ENCODE measurements around the gene ACOT8. TPM values are rescaled to one million over a fixed set of nuclear protein-coding genes. Genes with fewer than 3 reads are reported as not detected.
A peak's percentile ranks its signal among the peaks of the same experiment; 100 is the strongest.

ACOT8 gene
- total and polyA plus RNA-seq, 3 experiments from 2014 or later: 27.1 to 41.0 (median 27.3) TPM

- Mint-ChIP-seq H3K36me3 (peaks cover 3 to 73% (median 7%) of the 10 kb centered on the region in 3 donors), H3K4me3 (no peak overlapping the region), H3K9me3 (no peaks in the 10 kb centered on the region), H3K27me3 (no peaks in the 10 kb centered on the region), H3K4me1 (peaks cover 2 to 15% (median 9%) of the 10 kb centered on the region in 3 donors), H3K27ac (no peak overlapping the region)
- H3K27me3 ChIP-seq (ENCODE audit: insufficient read depth, low read length, poor library complexity, severe bottlenecking): no peaks in the 10 kb centered on the region
- POLR2A ChIA-PET: no interaction called here
- H3K4me1 ChIP-seq (ENCODE audit: insufficient read depth, low read length): no peaks in the 10 kb centered on the region
- H3K4me3 ChIP-seq (ENCODE audit: low read length): no peak overlapping the region
- H3K36me3 ChIP-seq (ENCODE audit: insufficient read depth, low read length): peaks cover 37% of the 10 kb centered on the region
- DNase-seq: no peak
- no peak overlapping the region for H3K27ac ChIP-seq (ENCODE audit: low read depth, low read length)
- H3K9me3 ChIP-seq (ENCODE audit: low read length): no peaks in the 10 kb centered on the region
- CTCF ChIA-PET: no interaction called here
These were observed 11.7 kb downstream of the ACOT8 start for GRCh38 chr20:45845452-45845851.

GRCh38 chr20:45843506-45843905 is 13.7 kb downstream of the ACOT8 start:
- no peaks in the 10 kb centered on the region for H3K4me1 ChIP-seq (ENCODE audit: insufficient read depth, low read length)
- H3K4me3 ChIP-seq (ENCODE audit: low read length): no peak overlapping the region
- CTCF ChIA-PET: interaction anchor here (1.4 kb wide), 1 partner anchor 9 kb away, joined by 3 read pairs; no protein-coding TSS in a partner anchor
- Mint-ChIP-seq H3K4me1 (peaks cover 0 to 9% (median 6%) of the 10 kb centered on the region in 3 donors), H3K36me3 (peaks cover 0 to 69% (median 4%) of the 10 kb centered on the region in 3 donors), H3K27me3 (no peaks in the 10 kb centered on the region), H3K4me3 (no peak overlapping the region), H3K9me3 (no peaks in the 10 kb centered on the region), H3K27ac (peak overlapping the region in 4 of 8 donors; percentile 21 to 71 (median 51))
- no peak overlapping the region for H3K27ac ChIP-seq (ENCODE audit: low read depth, low read length)
- H3K9me3 ChIP-seq (ENCODE audit: low read length): no peaks in the 10 kb centered on the region
- POLR2A ChIA-PET: no interaction called here
- H3K27me3 ChIP-seq (ENCODE audit: insufficient read depth, low read length, poor library complexity, severe bottlenecking): no peaks in the 10 kb centered on the region
- peaks cover 36% of the 10 kb centered on the region for H3K36me3 ChIP-seq (ENCODE audit: insufficient read depth, low read length)
- DNase-seq: no peak

GRCh38 chr20:45842169-45842812 is 14.9 kb downstream of the ACOT8 start:
- Mint-ChIP-seq H3K9me3 (no peaks in the 10 kb centered on the region), H3K4me3 (no peak overlapping the region), H3K27me3 (no peaks in the 10 kb centered on the region), H3K27ac (peak overlapping the region in 5 of 8 donors; percentile 17 to 72 (median 64)), H3K36me3 (peaks cover 0 to 61% (median 4%) of the 10 kb centered on the region in 3 donors), H3K4me1 (peaks cover 0 to 9% (median 5%) of the 10 kb centered on the region in 3 donors)
- H3K4me3 ChIP-seq (ENCODE audit: low read length): no peak overlapping the region
- POLR2A ChIA-PET: no interaction called here
- H3K27me3 ChIP-seq (ENCODE audit: insufficient read depth, low read length, poor library complexity, severe bottlenecking): no peaks in the 10 kb centered on the region
- H3K36me3 ChIP-seq (ENCODE audit: insufficient read depth, low read length): peaks cover 34% of the 10 kb centered on the region
- H3K9me3 ChIP-seq (ENCODE audit: low read length): no peaks in the 10 kb centered on the region
- CTCF ChIA-PET: interaction anchor here (1.0 kb wide), 1 partner anchor 73 kb away, joined by 3 read pairs; no protein-coding TSS in a partner anchor
- no peak for DNase-seq
- H3K4me1 ChIP-seq (ENCODE audit: insufficient read depth, low read length): no peaks in the 10 kb centered on the region
- no peak overlapping the region for H3K27ac ChIP-seq (ENCODE audit: low read depth, low read length)

- DNase-seq: no peak
- H3K4me1 ChIP-seq (ENCODE audit: insufficient read depth, low read length): no peaks in the 10 kb centered on the region
- CTCF ChIA-PET: interaction anchor here (1.0 kb wide), 2 partner anchors 13 to 72 kb away, joined by 3 read pairs; no protein-coding TSS in a partner anchor
- peaks cover 0 to 9% (median 5%) of the 10 kb centered on the region in 3 donors for H3K4me1 Mint-ChIP-seq
- H3K36me3 Mint-ChIP-seq: peaks cover 0 to 56% (median 4%) of the 10 kb centered on the region in 3 donors
- no peaks in the 10 kb centered on the region for H3K9me3 Mint-ChIP-seq
- no peak overlapping the region for H3K4me3 ChIP-seq (ENCODE audit: low read length)
- H3K27me3 Mint-ChIP-seq: no peaks in the 10 kb centered on the region
- peaks cover 32% of the 10 kb centered on the region for H3K36me3 ChIP-seq (ENCODE audit: insufficient read depth, low read length)
- H3K27ac Mint-ChIP-seq: no peak overlapping the region
- POLR2A ChIA-PET: no interaction called here
- no peaks in the 10 kb centered on the region for H3K9me3 ChIP-seq (ENCODE audit: low read length)
- H3K27ac ChIP-seq (ENCODE audit: low read depth, low read length): no peak overlapping the region
- H3K27me3 ChIP-seq (ENCODE audit: insufficient read depth, low read length, poor library complexity, severe bottlenecking): no peaks in the 10 kb centered on the region
- H3K4me3 Mint-ChIP-seq: no peak overlapping the region
These were observed 15.6 kb downstream of the ACOT8 start for GRCh38 chr20:45841407-45842129.

- POLR2A ChIA-PET: no interaction called here
- no peaks in the 10 kb centered on the region for H3K4me1 ChIP-seq (ENCODE audit: insufficient read depth, low read length)
- no peaks in the 10 kb centered on the region for H3K27me3 Mint-ChIP-seq
These were observed 16.4 kb downstream of the ACOT8 start for GRCh38 chr20:45840700-45841198.

GRCh38 chr20:45836841-45837240 is 20.4 kb downstream of the ACOT8 start:
- Mint-ChIP-seq H3K4me3 (peak overlapping the region in 1 of 7 donors; percentile 46), H3K27me3 (no peaks in the 10 kb centered on the region), H3K9me3 (no peaks in the 10 kb centered on the region), H3K27ac (peak overlapping the region in 2 of 8 donors; percentile 6 to 18), H3K4me1 (peaks cover 9 to 20% (median 17%) of the 10 kb centered on the region in 3 donors), H3K36me3 (peaks cover 0 to 13% (median 1%) of the 10 kb centered on the region in 3 donors)
- no peak for DNase-seq
- CTCF ChIA-PET: interaction anchor here (0.9 kb wide), 1 partner anchor 13 kb away, joined by 3 read pairs; no protein-coding TSS in a partner anchor
- POLR2A ChIA-PET: interaction anchor here (0.7 kb wide), 1 partner anchor 132 kb away, joined by 3 read pairs; no protein-coding TSS in a partner anchor
- Histone ChIP-seq H3K36me3 (ENCODE audit: insufficient read depth, low read length) (no peaks in the 10 kb centered on the region), H3K27me3 (ENCODE audit: insufficient read depth, low read length, poor library complexity, severe bottlenecking) (no peaks in the 10 kb centered on the region), H3K4me1 (ENCODE audit: insufficient read depth, low read length) (no peaks in the 10 kb centered on the region), H3K27ac (ENCODE audit: low read depth, low read length) (no peak overlapping the region), H3K4me3 (ENCODE audit: low read length) (no peak overlapping the region), H3K9me3 (ENCODE audit: low read length) (no peaks in the 10 kb centered on the region)

More at GRCh38 chr20:45840700-45841198, 16.4 kb downstream of the ACOT8 start:
- no peak for DNase-seq
- Mint-ChIP-seq H3K4me3 (no peak overlapping the region), H3K27ac (no peak overlapping the region), H3K9me3 (no peaks in the 10 kb centered on the region), H3K4me1 (peaks cover 0 to 9% (median 5%) of the 10 kb centered on the region in 3 donors), H3K36me3 (peaks cover 0 to 47% (median 4%) of the 10 kb centered on the region in 3 donors)
- no peak overlapping the region for H3K27ac ChIP-seq (ENCODE audit: low read depth, low read length)
- CTCF ChIA-PET: interaction anchor here (1.0 to 1.5 kb wide), 2 partner anchors 12 to 129 kb away, joined by 3 to 5 read pairs; no protein-coding TSS in a partner anchor
- H3K36me3 ChIP-seq (ENCODE audit: insufficient read depth, low read length): peaks cover 24% of the 10 kb centered on the region
- no peaks in the 10 kb centered on the region for H3K9me3 ChIP-seq (ENCODE audit: low read length)
- H3K4me3 ChIP-seq (ENCODE audit: low read length): no peak overlapping the region
- no peaks in the 10 kb centered on the region for H3K27me3 ChIP-seq (ENCODE audit: insufficient read depth, low read length, poor library complexity, severe bottlenecking)

- CTCF ChIA-PET: no interaction called here
- no peaks in the 10 kb centered on the region for H3K9me3 Mint-ChIP-seq
- H3K4me3 Mint-ChIP-seq: peak overlapping the region in 6 of 7 donors; percentile 32 to 77 (median 66)
- H3K27ac Mint-ChIP-seq: no peak overlapping the region
- Histone ChIP-seq H3K9me3 (ENCODE audit: low read length) (no peaks in the 10 kb centered on the region), H3K4me3 (ENCODE audit: low read length) (no peak overlapping the region), H3K27ac (ENCODE audit: low read depth, low read length) (no peak overlapping the region), H3K27me3 (ENCODE audit: insufficient read depth, low read length, poor library complexity, severe bottlenecking) (no peaks in the 10 kb centered on the region), H3K4me1 (ENCODE audit: insufficient read depth, low read length) (no peaks in the 10 kb centered on the region), H3K36me3 (ENCODE audit: insufficient read depth, low read length) (no peaks in the 10 kb centered on the region)
- H3K4me1 Mint-ChIP-seq: peaks cover 9 to 20% (median 17%) of the 10 kb centered on the region in 3 donors
- H3K36me3 Mint-ChIP-seq: peaks cover 0 to 5% (median 1%) of the 10 kb centered on the region in 3 donors
- no peak for DNase-seq
- no peaks in the 10 kb centered on the region for H3K27me3 Mint-ChIP-seq
- POLR2A ChIA-PET: no interaction called here
These were observed 21.4 kb downstream of the ACOT8 start for GRCh38 chr20:45835825-45836224.

Measured in CD8-positive, alpha-beta memory T cell (primary cell).